Measurements from ENCODE around the gene FOXP1.

Gene FOXP1

DNA sequence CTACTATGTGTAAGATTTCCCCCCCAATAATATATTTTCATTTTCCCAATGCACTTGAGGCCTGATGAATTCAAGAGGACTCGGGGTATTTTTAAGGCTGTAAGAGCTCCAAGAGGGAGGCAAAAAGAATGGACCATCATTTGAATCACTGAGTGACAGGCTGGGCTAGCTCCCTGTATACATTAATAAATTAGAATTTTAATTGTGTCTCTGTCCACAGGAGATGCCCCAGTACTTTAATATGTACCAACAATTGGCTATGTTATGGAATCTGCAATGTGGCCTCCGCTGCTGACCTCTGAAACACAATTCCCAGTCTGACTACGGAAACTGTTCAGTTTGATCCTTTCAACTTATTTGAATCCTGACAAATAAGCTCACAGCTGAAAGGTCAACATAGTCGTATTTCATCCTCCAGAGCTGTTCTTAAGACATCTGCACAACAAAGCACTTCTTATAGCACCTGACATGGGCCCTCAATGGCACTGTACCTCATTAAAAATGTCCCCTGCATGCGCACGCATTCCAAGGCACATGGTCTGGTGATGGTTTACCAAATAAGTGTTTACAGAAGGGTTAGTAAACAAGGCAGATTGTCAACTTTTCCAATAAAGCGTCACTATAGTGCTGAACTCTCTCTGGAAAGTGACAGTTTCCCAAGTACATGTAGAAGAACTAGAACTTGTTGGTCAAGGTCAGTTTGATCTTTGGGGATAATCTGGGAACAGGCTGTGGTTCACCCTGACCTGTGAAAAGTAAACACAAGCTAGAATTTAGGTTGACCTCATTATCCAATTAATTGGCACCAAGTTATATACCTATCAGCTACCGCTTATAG, 472.9 kb downstream of the FOXP1 start:
- H3F3A ChIP-seq (ENCODE audit: control insufficient read depth, insufficient read depth) = no peaks in the 10 kb centered on the region
- no peak overlapping the region for H3K4me2 ChIP-seq (ENCODE audit: low read length)
- 0 out of 2 replicates have a peak, but pooled peaks cover 5% of the 10 kb centered on the region for H4K20me1 ChIP-seq (ENCODE audit: control insufficient read depth, insufficient read depth, low read depth, low read length)
- H3K4me1 ChIP-seq (ENCODE audit: control insufficient read depth, low read length) = no peaks in the 10 kb centered on the region
- H3K79me2 ChIP-seq (ENCODE audit: control insufficient read depth, low read length) = no peaks in the 10 kb centered on the region
- TF ChIP-seq, protein P1, sequence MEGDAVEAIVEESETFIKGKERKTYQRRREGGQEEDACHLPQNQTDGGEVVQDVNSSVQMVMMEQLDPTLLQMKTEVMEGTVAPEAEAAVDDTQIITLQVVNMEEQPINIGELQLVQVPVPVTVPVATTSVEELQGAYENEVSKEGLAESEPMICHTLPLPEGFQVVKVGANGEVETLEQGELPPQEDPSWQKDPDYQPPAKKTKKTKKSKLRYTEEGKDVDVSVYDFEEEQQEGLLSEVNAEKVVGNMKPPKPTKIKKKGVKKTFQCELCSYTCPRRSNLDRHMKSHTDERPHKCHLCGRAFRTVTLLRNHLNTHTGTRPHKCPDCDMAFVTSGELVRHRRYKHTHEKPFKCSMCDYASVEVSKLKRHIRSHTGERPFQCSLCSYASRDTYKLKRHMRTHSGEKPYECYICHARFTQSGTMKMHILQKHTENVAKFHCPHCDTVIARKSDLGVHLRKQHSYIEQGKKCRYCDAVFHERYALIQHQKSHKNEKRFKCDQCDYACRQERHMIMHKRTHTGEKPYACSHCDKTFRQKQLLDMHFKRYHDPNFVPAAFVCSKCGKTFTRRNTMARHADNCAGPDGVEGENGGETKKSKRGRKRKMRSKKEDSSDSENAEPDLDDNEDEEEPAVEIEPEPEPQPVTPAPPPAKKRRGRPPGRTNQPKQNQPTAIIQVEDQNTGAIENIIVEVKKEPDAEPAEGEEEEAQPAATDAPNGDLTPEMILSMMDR (IDR thresholded peaks at IDR 0.05; ENCODE audit: low read depth, low read length, poor library complexity, severe bottlenecking) = no peak
- TF ChIP-seq EZH2phosphoT487 (IDR thresholded peaks at IDR 0.05; ENCODE audit: borderline replicate concordance, low read length) = no peak
- H3K36me3 ChIP-seq (ENCODE audit: control insufficient read depth, low read length) = peaks cover 46% of the 10 kb centered on the region
- no peak overlapping the region for H3K4me3 ChIP-seq (ENCODE audit: low read length)
- H3K9me3 ChIP-seq (ENCODE audit: control insufficient read depth, insufficient read depth, low read length) = no peaks in the 10 kb centered on the region
- no peaks in the 10 kb centered on the region for H3K9me2 ChIP-seq (replicated peaks; ENCODE audit: control insufficient read depth, low read length)
- no peak overlapping the region for H3K27ac ChIP-seq (ENCODE audit: low read depth, low read length)
- no peaks in the 10 kb centered on the region for H3K27me3 ChIP-seq (ENCODE audit: control insufficient read depth, low read length)

DNA sequence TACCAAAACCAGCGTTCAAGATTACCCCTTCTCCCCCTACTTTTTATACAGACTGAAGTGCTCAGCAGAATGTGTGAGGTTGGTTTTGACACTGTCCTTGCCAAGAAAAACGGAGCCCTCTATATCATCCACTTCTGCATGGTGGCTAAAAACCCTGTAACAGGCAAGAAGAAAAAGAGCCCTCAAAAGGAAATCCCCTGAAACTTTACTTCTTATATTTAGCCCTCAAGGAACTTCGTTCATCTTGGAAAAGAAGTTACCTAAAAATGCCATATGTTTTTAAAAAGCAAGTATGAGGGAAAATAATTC, 473.6 kb downstream of the FOXP1 start:
- Histone ChIP-seq H3K9me3 (ENCODE audit: control insufficient read depth, insufficient read depth, low read length) (no peaks in the 10 kb centered on the region), H3K4me3 (ENCODE audit: low read length) (no peak overlapping the region), H3F3A (ENCODE audit: control insufficient read depth, insufficient read depth) (no peaks in the 10 kb centered on the region), H3K27me3 (ENCODE audit: control insufficient read depth, low read length) (no peaks in the 10 kb centered on the region), H3K9me2 (replicated peaks; ENCODE audit: control insufficient read depth, low read length) (no peaks in the 10 kb centered on the region), H3K27ac (ENCODE audit: low read depth, low read length) (no peak overlapping the region), H3K4me1 (ENCODE audit: control insufficient read depth, low read length) (no peaks in the 10 kb centered on the region), H4K20me1 (ENCODE audit: control insufficient read depth, insufficient read depth, low read depth, low read length) (0 out of 2 replicates have a peak, but pooled peaks cover 6% of the 10 kb centered on the region), H3K4me2 (ENCODE audit: low read length) (no peak overlapping the region), H3K79me2 (ENCODE audit: control insufficient read depth, low read length) (no peaks in the 10 kb centered on the region), H3K36me3 (ENCODE audit: control insufficient read depth, low read length) (peaks cover 50% of the 10 kb centered on the region)
- TF ChIP-seq, protein P1 (IDR thresholded peaks at IDR 0.05; ENCODE audit: low read depth, low read length, poor library complexity, severe bottlenecking) = no peak
- no peak for TF ChIP-seq EZH2phosphoT487 (IDR thresholded peaks at IDR 0.05; ENCODE audit: borderline replicate concordance, low read length)

DNA sequence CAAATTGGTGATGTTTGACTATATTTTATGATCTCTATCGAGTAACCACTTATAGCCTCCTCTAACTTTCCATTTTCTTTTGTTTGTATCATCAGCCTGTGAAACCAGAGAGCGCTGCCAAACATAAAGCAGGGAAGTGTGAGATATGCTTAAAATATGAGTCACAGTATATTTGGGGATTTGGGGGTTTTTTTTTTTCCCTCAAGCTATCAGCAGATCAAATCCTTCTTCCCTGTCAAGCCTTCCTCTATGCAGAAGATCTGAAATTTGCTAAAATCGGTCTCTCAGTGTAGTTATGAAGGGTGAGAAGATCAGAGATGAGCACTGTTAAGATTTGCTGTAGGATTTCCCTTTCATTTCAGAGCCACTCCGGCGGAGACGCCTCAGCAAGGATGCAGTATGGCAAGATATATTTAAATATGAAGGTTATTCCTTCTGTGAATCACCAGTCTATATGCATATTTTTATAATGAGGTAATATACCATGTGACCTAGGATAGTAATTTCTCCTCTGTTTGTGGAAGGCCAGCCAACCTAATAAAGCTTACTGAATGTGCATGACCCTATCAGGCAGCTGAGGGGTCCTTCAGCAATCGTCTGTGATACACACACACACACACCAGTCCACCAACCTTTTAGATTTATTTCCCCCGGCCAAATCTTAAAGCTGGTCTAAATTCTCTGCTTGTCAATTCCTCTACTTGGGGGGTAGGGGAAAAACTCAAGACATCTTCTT, 474.1 kb downstream of the FOXP1 start:
- no peaks in the 10 kb centered on the region for H3K9me3 ChIP-seq (ENCODE audit: control insufficient read depth, insufficient read depth, low read length)
- H3K9me2 ChIP-seq (replicated peaks; ENCODE audit: control insufficient read depth, low read length) = no peaks in the 10 kb centered on the region
- H3K27ac ChIP-seq (ENCODE audit: low read depth, low read length) = no peak overlapping the region
- TF ChIP-seq EZH2phosphoT487 (IDR thresholded peaks at IDR 0.05; ENCODE audit: borderline replicate concordance, low read length) = no peak
- TF ChIP-seq, protein P1 (IDR thresholded peaks at IDR 0.05; ENCODE audit: low read depth, low read length, poor library complexity, severe bottlenecking) = no peak
- H3K4me2 ChIP-seq (ENCODE audit: low read length) = no peak overlapping the region
- no peaks in the 10 kb centered on the region for H3K79me2 ChIP-seq (ENCODE audit: control insufficient read depth, low read length)
- H3K4me3 ChIP-seq (ENCODE audit: low read length) = no peak overlapping the region
- H3F3A ChIP-seq (ENCODE audit: control insufficient read depth, insufficient read depth) = no peaks in the 10 kb centered on the region
- no peaks in the 10 kb centered on the region for H3K4me1 ChIP-seq (ENCODE audit: control insufficient read depth, low read length)
- peaks cover 52% of the 10 kb centered on the region for H3K36me3 ChIP-seq (ENCODE audit: control insufficient read depth, low read length)
- 0 out of 2 replicates have a peak, but pooled peaks cover 6% of the 10 kb centered on the region for H4K20me1 ChIP-seq (ENCODE audit: control insufficient read depth, insufficient read depth, low read depth, low read length)
- H3K27me3 ChIP-seq (ENCODE audit: control insufficient read depth, low read length) = no peaks in the 10 kb centered on the region
